K562 (cell line): ENCODE measurements around the gene NFS1. TPM values are rescaled to one million over a fixed set of nuclear protein-coding genes. Genes with fewer than 3 reads are reported as not detected.

Experiments
- ASH1L ChIP-seq: fragments of 450-650 bp; IDR thresholded peaks from 2 replicates; pipeline ENCODE4 v1.6.1; 2018; ENCODE audit warnings: borderline replicate concordance, mild to moderate bottlenecking, low read depth; ENCODE audit not compliant: partially characterized antibody
- CEBPG ChIP-seq, 3 experiments: fragments of 200-800 bp in 1 of 3; sonication (Bioruptor generic) in 1 of 3; sonication (generic) in 1 of 3; formaldehyde crosslinking in 1 of 3; IDR thresholded peaks in 2 of 3; conservative IDR thresholded peaks in 1 of 3; 2 replicates each; pipeline versions ENCODE4 v1.6.1 to v1.8.0; 2016 to 2022; ENCODE audit warnings: missing compliant biosample characterization in 2 of 3, missing genetic modification characterization in 2 of 3, mild to moderate bottlenecking in 1 of 3, missing genetic modification reagents in 1 of 3
- ESRRA ChIP-seq: fragments of 450-650 bp; IDR thresholded peaks from 2 replicates; pipeline ENCODE4 v1.6.1; 2014; ENCODE audit warnings: low read depth, mild to moderate bottlenecking, moderate library complexity, borderline replicate concordance
- HDGF ChIP-seq: fragments of 450-650 bp; IDR thresholded peaks from 2 replicates; pipeline ENCODE4 v1.6.1; 2016
- JUND ChIP-seq, 2 experiments: IDR thresholded peaks; 2 replicates in 1 of 2; 3 replicates in 1 of 2; pipeline ENCODE4 v1.6.1; 2011; ENCODE audit warnings: borderline replicate concordance in 2 of 2, low read depth in 2 of 2, low read length in 2 of 2, improper control_type of control experiment in 1 of 2, missing biosample characterization in 1 of 2, missing genetic modification characterization in 1 of 2, missing genetic modification reagents in 1 of 2
- MAFK ChIP-seq: IDR thresholded peaks from 2 replicates; pipeline ENCODE4 v1.6.1; 2011; ENCODE audit warnings: low read length, improper control_type of control experiment
- MAZ ChIP-seq, 2 experiments: fragments of 450-650 bp in 1 of 2; sonication (generic) in 1 of 2; formaldehyde crosslinking; IDR thresholded peaks in 1 of 2; conservative IDR thresholded peaks in 1 of 2; 2 replicates each; pipeline versions ENCODE4 v1.4.0 to v1.5.0; 2020; ENCODE audit warnings: mild to moderate bottlenecking in 1 of 2, missing genetic modification reagents in 1 of 2
- MIER1 ChIP-seq: fragments of 450-650 bp; IDR thresholded peaks from 2 replicates; pipeline ENCODE4 v1.6.1; 2016; ENCODE audit warnings: antibody characterized with exemption, mild to moderate bottlenecking, low read depth
- NR2C2 ChIP-seq, 2 experiments: fragments of 200-800 bp in 1 of 2; sonication (Bioruptor generic) in 1 of 2; sonication (generic) in 1 of 2; formaldehyde crosslinking in 1 of 2; IDR thresholded peaks; 2 replicates each; pipeline versions ENCODE4 v1.6.1 to v1.8.0; 2016 to 2022; ENCODE audit warnings: mild to moderate bottlenecking in 1 of 2, missing compliant biosample characterization in 1 of 2, missing genetic modification characterization in 1 of 2, missing genetic modification reagents in 1 of 2
- PKNOX1 ChIP-seq: fragments of 450-650 bp; IDR thresholded peaks from 2 replicates; pipeline ENCODE4 v1.6.1; 2016
- TAF9B ChIP-seq: fragments of 450-650 bp; IDR thresholded peaks from 2 replicates; pipeline ENCODE4 v1.6.1; 2018; ENCODE audit warnings: mild to moderate bottlenecking; ENCODE audit not compliant: partially characterized antibody
- ZBTB40 ChIP-seq, 2 experiments: fragments of 450-650 bp in 1 of 2; sonication (generic) in 1 of 2; formaldehyde crosslinking in 1 of 2; IDR thresholded peaks; 2 replicates each; pipeline versions ENCODE4 v1.7.1 to v1.9.0; 2016 to 2022; ENCODE audit warnings: inconsistent platforms in 1 of 2, mild to moderate bottlenecking in 1 of 2, missing genetic modification reagents in 1 of 2
- ZNF830 ChIP-seq: fragments of 250-450 bp; sonication (Bioruptor Pico); IDR thresholded peaks from 2 replicates; pipeline ENCODE4 v1.5.0; 2021; ENCODE audit warnings: mild to moderate bottlenecking
- polyA plus RNA-seq, 8 experiments: library from polyadenylated mRNA; depleted of rRNA in 4 of 8; stranded (reverse) in 5 of 8; unstranded in 3 of 8; fragments of >200 nt; fragmentation: Nextera tagmentation in 2 of 8; fragmentation: Illumina TruSeq in 1 of 8; extraction: Ambion mirVana in 2 of 8; extraction: Trizol in 1 of 8; gene quantifications; 2 replicates each; pipeline versions ENCODE4 v1.2.1 to v1.2.3, GENCODE V29; 2011 to 2014; ENCODE audit warnings: inconsistent platforms in 1 of 8, missing spikeins in 1 of 8
- total RNA-seq, 7 experiments: library from RNA; depleted of rRNA in 6 of 7; stranded (reverse); fragments of >200 nt in 6 of 7; fragmentation: Illumina TruSeq in 2 of 7; extraction: Trizol in 2 of 7; gene quantifications; 2 replicates each; pipeline versions ENCODE4 v1.2.1 to v1.2.3, GENCODE V29; 2011 to 2021; ENCODE audit warnings: low replicate concordance in 1 of 7

Gene NFS1
- total and polyA plus RNA-seq, 9 of the 15 experiments (the other 6 are each of a cell fraction or from before 2014, with no cell fraction given): 11.5 to 84.8 (median 47.1) TPM

DNA sequence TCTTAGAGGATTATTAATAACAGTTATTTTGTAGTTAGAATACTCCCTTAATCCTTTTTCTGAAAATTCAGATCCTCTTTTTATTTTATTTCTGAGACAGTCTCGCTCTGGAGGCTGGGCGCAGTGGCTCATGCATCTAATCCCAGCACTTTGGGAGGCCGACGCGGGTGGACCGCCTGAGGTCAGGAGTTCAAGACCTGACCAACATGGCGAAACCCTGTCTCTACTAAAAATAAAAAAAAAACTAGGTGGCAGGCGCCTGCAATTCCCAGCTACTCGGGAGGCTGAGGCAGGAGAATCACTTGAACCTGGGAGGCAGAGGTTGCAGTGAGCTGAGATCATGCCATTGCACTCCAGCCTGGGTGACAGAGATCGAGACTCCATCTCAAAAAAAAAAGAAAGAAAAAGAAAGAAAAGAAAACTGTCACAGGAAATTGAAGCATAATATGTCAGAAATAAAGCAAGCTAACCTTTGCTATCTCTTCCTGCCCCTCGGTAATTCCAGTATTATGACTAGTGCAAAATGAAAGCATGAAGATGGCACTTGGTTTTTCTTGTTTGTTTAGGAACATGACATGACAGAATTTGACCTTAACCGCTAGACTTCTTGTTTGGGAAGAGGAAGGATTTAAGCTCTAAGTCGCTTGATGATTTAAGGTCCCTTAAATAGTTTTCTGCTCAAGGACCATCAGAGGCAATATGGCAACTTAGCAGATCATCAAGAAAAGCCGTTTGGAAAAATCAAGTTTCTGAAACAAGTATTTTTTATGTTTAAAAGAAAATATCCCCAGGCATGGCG, 44.7 kb upstream of the NFS1 start (continued):
- TF ChIP-seq JUND (IDR thresholded peaks at IDR 0.05; ENCODE audit: borderline replicate concordance, low read depth, low read length): 0 out of 2 replicates have a peak, but pooled peaks have one; percentile 17
- TF ChIP-seq JUND (tag; IDR thresholded peaks at IDR 0.05; ENCODE audit: borderline replicate concordance, low read depth, low read length): no peak; the same call in 2 of the 3 replicates
- TF ChIP-seq NR2C2 (CRISPR knock-in tag; IDR thresholded peaks at IDR 0.05): no peak
- peak; percentile 84 for TF ChIP-seq NR2C2 (tag; IDR thresholded peaks at IDR 0.05)
- peak; percentile 62; the same call in 1 of the 2 replicates for TF ChIP-seq MIER1
- no peak for TF ChIP-seq ZNF830 (CRISPR knock-in tag)
- TF ChIP-seq HDGF: 0 out of 2 replicates have a peak, but pooled peaks have one; percentile 18
- TF ChIP-seq ASH1L: peak; percentile 37
- TF ChIP-seq MAFK: peak; percentile 80
- no peak for TF ChIP-seq CEBPG (CRISPR knock-in tag; IDR thresholded peaks at IDR 0.05)
- TF ChIP-seq CEBPG (tag; conservative IDR thresholded peaks at IDR 0.05 in 1 of 2, IDR thresholded peaks at IDR 0.05 in 1 of 2): no peak
- TF ChIP-seq TAF9B: peak; percentile 24
- TF ChIP-seq MAZ (CRISPR knock-in tag; conservative IDR thresholded peaks at IDR 0.05 in 1 of 2, IDR thresholded peaks at IDR 0.05 in 1 of 2): 0 out of 4 replicates have a peak, but pooled peaks of 1 of the 2 experiments have one; percentile 24
- peak; percentile 38; the same call in 1 of the 2 replicates for TF ChIP-seq ESRRA
- TF ChIP-seq PKNOX1: peak; percentile 27; the same call in 1 of the 2 replicates
- peak; percentile 29; the same call in 1 of the 2 replicates for TF ChIP-seq ZBTB40 (IDR thresholded peaks at IDR 0.05)
- TF ChIP-seq ZBTB40 (CRISPR knock-in tag; IDR thresholded peaks at IDR 0.05): no peak
